ENCODE results near the gene ZC3H8.
"Not testable (repeated sequence)": the region's sequence is repeated elsewhere in the genome, so short reads cannot be mapped to it uniquely, and the experiment has no call there.

Gene ZC3H8

DNA sequence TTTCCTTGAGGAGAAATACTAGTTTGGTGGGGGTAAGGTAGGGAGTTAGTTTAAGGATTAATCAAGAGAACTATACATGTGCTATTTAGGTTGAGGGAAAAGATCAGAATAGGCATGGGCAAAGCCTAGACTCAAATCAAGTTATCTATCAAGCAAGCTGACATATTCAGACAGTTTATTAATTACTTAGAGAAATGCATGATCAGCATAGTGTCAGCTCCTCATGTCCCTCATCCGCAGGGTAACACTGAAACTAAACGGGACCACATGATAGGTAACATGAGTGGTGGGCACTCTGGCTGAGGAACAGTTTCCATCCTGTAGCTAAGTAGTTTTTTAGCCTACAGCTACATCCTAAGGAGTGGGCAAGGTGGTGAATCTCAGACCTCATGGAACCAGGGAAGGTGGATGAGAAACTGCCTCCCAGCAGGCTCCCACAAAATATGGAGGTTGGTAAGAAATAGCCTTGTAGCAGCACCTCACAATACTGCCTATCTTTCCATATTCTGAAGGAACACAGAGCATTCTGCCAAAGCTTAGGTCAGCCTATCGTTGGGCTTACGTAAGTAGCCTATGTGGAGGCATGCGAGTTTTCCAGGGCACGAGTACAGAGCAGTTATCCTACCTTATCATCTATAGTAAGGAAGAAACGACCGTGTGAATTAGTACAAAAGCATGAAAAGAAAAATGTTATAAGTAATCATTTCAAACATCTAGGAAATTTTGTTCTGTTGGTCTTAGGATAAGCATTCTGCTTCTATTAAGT is 39.0 kb upstream of the ZC3H8 start:
- no peak for DNase-seq (ENCODE audit: low read depth)
- TF ChIP-seq, protein P1, sequence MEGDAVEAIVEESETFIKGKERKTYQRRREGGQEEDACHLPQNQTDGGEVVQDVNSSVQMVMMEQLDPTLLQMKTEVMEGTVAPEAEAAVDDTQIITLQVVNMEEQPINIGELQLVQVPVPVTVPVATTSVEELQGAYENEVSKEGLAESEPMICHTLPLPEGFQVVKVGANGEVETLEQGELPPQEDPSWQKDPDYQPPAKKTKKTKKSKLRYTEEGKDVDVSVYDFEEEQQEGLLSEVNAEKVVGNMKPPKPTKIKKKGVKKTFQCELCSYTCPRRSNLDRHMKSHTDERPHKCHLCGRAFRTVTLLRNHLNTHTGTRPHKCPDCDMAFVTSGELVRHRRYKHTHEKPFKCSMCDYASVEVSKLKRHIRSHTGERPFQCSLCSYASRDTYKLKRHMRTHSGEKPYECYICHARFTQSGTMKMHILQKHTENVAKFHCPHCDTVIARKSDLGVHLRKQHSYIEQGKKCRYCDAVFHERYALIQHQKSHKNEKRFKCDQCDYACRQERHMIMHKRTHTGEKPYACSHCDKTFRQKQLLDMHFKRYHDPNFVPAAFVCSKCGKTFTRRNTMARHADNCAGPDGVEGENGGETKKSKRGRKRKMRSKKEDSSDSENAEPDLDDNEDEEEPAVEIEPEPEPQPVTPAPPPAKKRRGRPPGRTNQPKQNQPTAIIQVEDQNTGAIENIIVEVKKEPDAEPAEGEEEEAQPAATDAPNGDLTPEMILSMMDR (IDR thresholded peaks at IDR 0.05; ENCODE audit: insufficient read depth, low read depth, low read length, missing control alignments) = no peak
- H3K4me3 ChIP-seq (ENCODE audit: low read depth, low read length) = no peak overlapping the region

- DNase-seq (ENCODE audit: low read depth) = no peak
- TF ChIP-seq, protein P1 (IDR thresholded peaks at IDR 0.05; ENCODE audit: insufficient read depth, low read depth, low read length, missing control alignments) = no peak
- H3K4me3 ChIP-seq (ENCODE audit: low read depth, low read length) = no peak overlapping the region
Observed at GRCh38 chr2:112290648-112291047, 35.8 kb upstream of the ZC3H8 start.

GRCh38 chr2:112290088-112290487 is 35.2 kb upstream of the ZC3H8 start:
- no peak for DNase-seq (ENCODE audit: low read depth)
- no peak overlapping the region for H3K4me3 ChIP-seq (ENCODE audit: low read depth, low read length)
- TF ChIP-seq, protein P1 (IDR thresholded peaks at IDR 0.05; ENCODE audit: insufficient read depth, low read depth, low read length, missing control alignments) = no peak

DNA sequence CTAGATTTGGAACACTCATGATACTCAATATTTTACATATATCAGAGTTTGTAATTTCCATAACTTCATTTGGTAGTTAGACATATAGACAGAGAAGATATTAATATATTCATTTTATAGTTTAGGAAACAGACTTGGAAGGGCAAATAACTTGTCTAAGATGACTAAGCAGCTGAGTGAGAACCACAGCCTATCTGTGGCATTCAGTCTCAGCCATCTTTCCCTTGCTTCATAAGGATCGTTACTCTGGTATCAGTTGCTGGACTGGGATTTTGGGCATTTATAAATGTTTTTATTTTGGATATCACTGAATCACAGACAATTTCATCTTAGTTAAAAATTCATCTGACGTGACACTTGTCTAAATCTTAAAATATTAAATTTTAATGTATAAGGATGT is 28.7 kb upstream of the ZC3H8 start:
- not testable (repeated sequence) for H3K4me3 ChIP-seq (ENCODE audit: low read depth, low read length); DNase-seq (ENCODE audit: low read depth)

- not testable (repeated sequence) for H3K4me3 ChIP-seq (ENCODE audit: low read depth, low read length); DNase-seq (ENCODE audit: low read depth)
Observed at GRCh38 chr2:112282066-112282465, 27.2 kb upstream of the ZC3H8 start.

DNA sequence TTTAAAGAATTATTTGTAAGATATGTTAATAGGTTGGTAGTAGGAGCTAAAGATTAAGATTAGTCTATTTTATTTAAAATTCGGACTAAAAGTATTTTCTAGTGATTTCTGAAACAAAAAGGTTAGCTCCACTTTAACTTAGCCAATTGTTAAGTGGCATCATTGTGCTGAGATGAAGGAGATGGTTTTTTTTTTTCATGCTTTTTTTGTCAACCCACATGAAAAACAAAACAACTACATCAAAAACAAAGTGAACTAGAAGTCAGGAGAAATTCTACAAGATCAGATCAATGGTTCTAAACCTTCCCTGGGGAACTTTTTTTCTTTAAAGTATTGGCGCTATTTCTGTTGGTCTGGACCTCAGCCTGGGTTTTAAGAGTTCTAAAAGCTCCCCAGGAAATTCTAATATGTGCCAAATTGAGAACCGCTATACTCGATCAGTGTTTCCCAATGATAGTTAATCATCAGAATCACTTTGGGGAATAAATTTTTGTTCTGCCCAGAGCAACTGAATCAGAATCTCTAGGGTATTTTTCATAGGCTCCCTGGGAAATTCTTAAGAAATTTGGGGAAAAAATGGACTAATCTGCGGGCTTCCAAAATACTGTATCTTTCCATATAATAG is 22.9 kb upstream of the ZC3H8 start:
- TF ChIP-seq, protein P1 (IDR thresholded peaks at IDR 0.05; ENCODE audit: insufficient read depth, low read depth, low read length, missing control alignments) = no peak

GRCh38 chr2:112276954-112277353 is 22.1 kb upstream of the ZC3H8 start:
- peak overlapping the region; percentile 73 for H3K4me3 ChIP-seq (ENCODE audit: low read depth, low read length)
- TF ChIP-seq, protein P1 (IDR thresholded peaks at IDR 0.05; ENCODE audit: insufficient read depth, low read depth, low read length, missing control alignments) = no peak
- DNase-seq (ENCODE audit: low read depth) = no peak

More for the DNA sequence above, 22.9 kb upstream of the ZC3H8 start:
- no peak overlapping the region for H3K4me3 ChIP-seq (ENCODE audit: low read depth, low read length)
- DNase-seq (ENCODE audit: low read depth) = no peak

Measured in GM12865 (cell line).